Upper lobe of left lung (tissue), 4 donors: Measurements from ENCODE around the gene FOXN1.

ENCODE experiments used
- CTCF ChIP-seq, 6 experiments: fragments of 450-650 bp in 4 of 6; fragments of 200-600 bp in 2 of 6; sonication (generic) in 2 of 6; IDR thresholded peaks; one replicate each; pipeline ENCODE4 v1.5.1; 2016 to 2019; ENCODE audit warnings: antibody characterized with exemption in 6 of 6
- EP300 ChIP-seq, 4 donors: sonication (generic); formaldehyde crosslinking; IDR thresholded peaks; one replicate each; pipeline ENCODE4 v1.5.1; 2017; ENCODE audit warnings: antibody characterized with exemption in 4 of 4, control low read depth in 2 of 4
- POLR2A ChIP-seq, 4 donors: fragments of 450-650 bp; IDR thresholded peaks; one replicate each; pipeline ENCODE4 v1.5.1; 2016 to 2017; ENCODE audit warnings: antibody characterized with exemption in 4 of 4, mild to moderate bottlenecking in 2 of 4
- POLR2AphosphoS5 ChIP-seq, 2 donors: sonication (generic); formaldehyde crosslinking; IDR thresholded peaks; one replicate each; pipeline ENCODE4 v1.5.1; 2017; ENCODE audit warnings: antibody characterized with exemption in 2 of 2

- TF ChIP-seq CTCF (IDR thresholded peaks at IDR 0.05) = no peak
- TF ChIP-seq POLR2AphosphoS5 (IDR thresholded peaks at IDR 0.05) = no peak
- TF ChIP-seq EP300 (IDR thresholded peaks at IDR 0.05) = no peak
- no peak for TF ChIP-seq POLR2A (IDR thresholded peaks at IDR 0.05)
Observed at GRCh38 chr17:28563475-28563874, 57.3 kb downstream of the FOXN1 start.
